Neural progenitor cell (in vitro differentiated cells): ENCODE measurements around the gene AGAP3. TPM values are rescaled to one million over a fixed set of nuclear protein-coding genes. Genes with fewer than 3 reads are reported as not detected.

Source experiments
- DNase-seq: peaks from one replicate; pipeline ENCODE4 v3.0.0-alpha.2; 2016; ENCODE audit warnings: low spot score
- H2AFZ ChIP-seq: fragments of 200-600 bp; sonication (generic); replicated peaks from 2 replicates; pipeline ENCODE4 v1.6.1; 2016; ENCODE audit warnings: antibody characterized with exemption
- H3F3A ChIP-seq: fragments of 200-600 bp; sonication (generic); 2 replicates; pipeline ENCODE4 v1.6.1; 2016; ENCODE audit warnings: antibody characterized with exemption, low read depth
- H3K27ac ChIP-seq: fragments of 200-600 bp; sonication (generic); 2 replicates; pipeline ENCODE4 v1.5.1; 2016; ENCODE audit warnings: mild to moderate bottlenecking
- H3K27me3 ChIP-seq: fragments of 200-600 bp; sonication (generic); 2 replicates; pipeline ENCODE4 v1.6.1; 2016; ENCODE audit warnings: mild to moderate bottlenecking, moderate library complexity
- H3K36me3 ChIP-seq: fragments of 200-600 bp; sonication (generic); 2 replicates; pipeline ENCODE4 v1.5.1; 2016
- H3K4me1 ChIP-seq: fragments of 200-600 bp; sonication (generic); 2 replicates; pipeline ENCODE4 v1.6.1; 2016; ENCODE audit warnings: mixed run types
- H3K4me2 ChIP-seq: fragments of 200-600 bp; sonication (generic); 2 replicates; pipeline ENCODE4 v1.6.1; 2016
- H3K4me3 ChIP-seq: fragments of 200-600 bp; sonication (generic); 2 replicates; pipeline ENCODE4 v1.5.1; 2016
- H3K79me2 ChIP-seq: fragments of 200-600 bp; sonication (generic); 2 replicates; pipeline ENCODE4 v1.6.1; 2016; ENCODE audit warnings: low read depth
- H3K9ac ChIP-seq: fragments of 200-600 bp; sonication (generic); 2 replicates; pipeline ENCODE4 v1.6.1; 2016
- H3K9me3 ChIP-seq: fragments of 200-600 bp; sonication (generic); 2 replicates; pipeline ENCODE4 v1.5.1; 2016; ENCODE audit warnings: low read depth
- H4K20me1 ChIP-seq: fragments of 200-600 bp; sonication (generic); 2 replicates; pipeline ENCODE4 v1.6.1; 2016; ENCODE audit warnings: low read depth
- H3K27ac Mint-ChIP-seq: 3 replicates; pipeline ENCODE4 v1.8.0; 2021; ENCODE audit warnings: mixed read lengths
- H3K27me3 Mint-ChIP-seq: 2 replicates; pipeline ENCODE4 v1.8.0; 2022; ENCODE audit warnings: low read depth, mild to moderate bottlenecking, inconsistent platforms, moderate library complexity, mixed read lengths; ENCODE audit not compliant: insufficient read depth
- H3K36me3 Mint-ChIP-seq: 3 replicates; pipeline ENCODE4 v1.8.0; 2021; ENCODE audit warnings: mixed read lengths
- H3K4me1 Mint-ChIP-seq: 3 replicates; pipeline ENCODE4 v1.8.0; 2021; ENCODE audit warnings: mixed read lengths
- H3K4me3 Mint-ChIP-seq: 3 replicates; pipeline ENCODE4 v1.8.0; 2021; ENCODE audit warnings: mild to moderate bottlenecking, moderate library complexity, mixed read lengths
- H3K9me3 Mint-ChIP-seq: 3 replicates; pipeline ENCODE4 v1.8.0; 2020; ENCODE audit warnings: mixed read lengths
- EZH2 ChIP-seq: fragments of 200-600 bp; sonication (generic); IDR thresholded peaks from 2 replicates; pipeline ENCODE4 v1.6.1; 2017; ENCODE audit warnings: antibody characterized with exemption, mild to moderate bottlenecking, moderate library complexity
- EZH2phosphoT487 ChIP-seq: fragments of 200-600 bp; sonication (generic); IDR thresholded peaks from 2 replicates; pipeline ENCODE4 v1.6.1; 2017; ENCODE audit warnings: antibody characterized with exemption
- total RNA-seq: library from RNA; depleted of rRNA; stranded (reverse); fragments of >200 nt; gene quantifications from 2 replicates; pipeline ENCODE4 v1.2.3, GENCODE V29; 2015; ENCODE audit warnings: low replicate concordance
- TF ChIP-seq, protein P1 (sequence below): fragments of 200-600 bp; sonication (generic); IDR thresholded peaks from 2 replicates; pipeline ENCODE4 v1.5.1; 2017; ENCODE audit warnings: antibody characterized with exemption, mild to moderate bottlenecking

Gene AGAP3
- total RNA-seq, 1 donor from 2014 or later: 38.9 TPM

DNA sequence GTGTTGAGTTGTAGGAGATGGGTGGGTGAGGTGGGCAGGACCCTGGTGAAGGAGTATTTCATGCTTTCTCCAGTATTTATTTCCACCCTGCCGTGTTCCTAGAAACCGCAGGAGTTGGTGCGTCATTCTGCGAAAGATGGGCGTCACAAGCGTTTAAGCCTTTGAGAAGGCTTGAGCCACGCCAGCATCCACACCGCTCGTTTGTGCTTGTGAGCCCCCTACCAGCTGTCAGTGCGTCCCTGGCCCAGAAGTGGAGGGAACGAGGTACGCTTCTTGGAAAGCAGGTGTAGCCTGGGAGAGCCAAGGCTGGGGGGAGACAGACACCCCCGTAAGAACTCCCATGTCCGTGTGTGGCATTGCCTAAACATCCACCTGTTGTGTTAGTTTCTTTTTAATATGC lies 5.7 kb downstream of the AGAP3 start:
- Histone ChIP-seq H3K36me3 (no peaks in the 10 kb centered on the region), H4K20me1 (peaks cover 98% of the 10 kb centered on the region), H3K79me2 (peaks cover 100% of the 10 kb centered on the region), H3K4me3 (no peak overlapping the region), H3K4me1 (peaks cover 28% of the 10 kb centered on the region), H3K4me2 (no peak overlapping the region), H2AFZ (no peak overlapping the region), H3K9ac (no peak overlapping the region), H3F3A (peaks cover 31% of the 10 kb centered on the region), H3K27me3 (peaks cover 11% of the 10 kb centered on the region), H3K27ac (no peak overlapping the region), H3K9me3 (no peaks in the 10 kb centered on the region)
- peaks cover 27% of the 10 kb centered on the region for H3K4me1 Mint-ChIP-seq
- DNase-seq: no peak
- H3K4me3 Mint-ChIP-seq: no peak overlapping the region
- H3K9me3 Mint-ChIP-seq: no peaks in the 10 kb centered on the region
- H3K27ac Mint-ChIP-seq: no peak overlapping the region
- TF ChIP-seq EZH2phosphoT487: no peak
- TF ChIP-seq EZH2: no peak
- TF ChIP-seq, protein P1, sequence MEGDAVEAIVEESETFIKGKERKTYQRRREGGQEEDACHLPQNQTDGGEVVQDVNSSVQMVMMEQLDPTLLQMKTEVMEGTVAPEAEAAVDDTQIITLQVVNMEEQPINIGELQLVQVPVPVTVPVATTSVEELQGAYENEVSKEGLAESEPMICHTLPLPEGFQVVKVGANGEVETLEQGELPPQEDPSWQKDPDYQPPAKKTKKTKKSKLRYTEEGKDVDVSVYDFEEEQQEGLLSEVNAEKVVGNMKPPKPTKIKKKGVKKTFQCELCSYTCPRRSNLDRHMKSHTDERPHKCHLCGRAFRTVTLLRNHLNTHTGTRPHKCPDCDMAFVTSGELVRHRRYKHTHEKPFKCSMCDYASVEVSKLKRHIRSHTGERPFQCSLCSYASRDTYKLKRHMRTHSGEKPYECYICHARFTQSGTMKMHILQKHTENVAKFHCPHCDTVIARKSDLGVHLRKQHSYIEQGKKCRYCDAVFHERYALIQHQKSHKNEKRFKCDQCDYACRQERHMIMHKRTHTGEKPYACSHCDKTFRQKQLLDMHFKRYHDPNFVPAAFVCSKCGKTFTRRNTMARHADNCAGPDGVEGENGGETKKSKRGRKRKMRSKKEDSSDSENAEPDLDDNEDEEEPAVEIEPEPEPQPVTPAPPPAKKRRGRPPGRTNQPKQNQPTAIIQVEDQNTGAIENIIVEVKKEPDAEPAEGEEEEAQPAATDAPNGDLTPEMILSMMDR: no peak
- peaks cover 4% of the 10 kb centered on the region for H3K36me3 Mint-ChIP-seq
- peaks cover 11% of the 10 kb centered on the region for H3K27me3 Mint-ChIP-seq

DNA sequence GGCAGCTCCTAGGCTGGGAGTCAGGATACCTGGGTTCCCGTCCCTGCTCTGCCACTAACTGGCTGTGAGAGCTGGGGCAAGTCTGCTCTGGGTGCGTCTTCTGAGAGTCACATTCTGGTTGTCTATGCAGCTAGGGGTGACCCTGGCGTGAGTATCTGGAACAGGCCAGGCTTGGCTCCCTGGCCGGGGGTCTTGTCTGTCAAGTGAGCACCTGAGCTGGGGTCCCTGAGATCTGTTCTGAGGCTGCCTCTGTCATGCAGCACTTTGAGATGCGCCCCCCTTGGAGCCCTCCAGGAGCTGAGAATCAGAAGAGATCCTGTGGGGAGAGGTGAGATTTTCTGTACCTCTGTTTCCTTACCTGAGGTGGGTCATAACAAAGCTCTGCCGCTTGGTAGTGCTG lies 7.5 kb downstream of the AGAP3 start:
- Histone ChIP-seq H3K4me2 (no peak overlapping the region), H3K36me3 (no peaks in the 10 kb centered on the region), H3K9me3 (no peaks in the 10 kb centered on the region), H3K27ac (no peak overlapping the region), H3K4me1 (peaks cover 17% of the 10 kb centered on the region), H2AFZ (no peak overlapping the region), H3K27me3 (no peaks in the 10 kb centered on the region), H3K4me3 (no peak overlapping the region), H3K79me2 (peaks cover 100% of the 10 kb centered on the region), H3F3A (peaks cover 17% of the 10 kb centered on the region), H4K20me1 (peaks cover 86% of the 10 kb centered on the region), H3K9ac (no peak overlapping the region)
- Mint-ChIP-seq H3K4me3 (no peak overlapping the region), H3K4me1 (peaks cover 18% of the 10 kb centered on the region), H3K9me3 (no peaks in the 10 kb centered on the region), H3K27ac (no peak overlapping the region), H3K36me3 (peaks cover 9% of the 10 kb centered on the region), H3K27me3 (peaks cover 13% of the 10 kb centered on the region)
- no peak for DNase-seq
- TF ChIP-seq, protein P1: no peak
- TF ChIP-seq EZH2phosphoT487: no peak
- no peak for TF ChIP-seq EZH2

DNA sequence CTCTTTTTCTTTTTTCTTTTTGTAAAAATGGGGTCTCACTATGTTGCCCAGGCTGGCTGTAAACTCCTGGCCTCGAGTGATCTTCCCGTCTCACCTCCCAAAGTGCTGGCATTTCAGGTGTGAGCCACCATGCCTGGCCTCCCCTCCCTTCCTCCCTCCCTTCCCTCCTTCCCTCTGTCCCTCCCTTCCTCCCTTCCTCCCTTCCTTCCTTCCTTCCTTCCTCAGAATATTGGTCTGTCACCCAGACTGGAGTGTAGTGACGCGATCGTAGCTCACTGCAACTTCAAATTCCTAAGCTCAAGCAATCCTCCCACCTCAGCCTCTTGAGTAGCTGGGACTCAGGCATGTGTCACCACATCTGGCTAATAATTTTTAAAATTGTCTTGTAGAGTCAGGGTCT lies 8.4 kb downstream of the AGAP3 start:
- Mint-ChIP-seq H3K36me3 (peaks cover 7% of the 10 kb centered on the region), H3K4me1 (peaks cover 9% of the 10 kb centered on the region), H3K27ac (no peak overlapping the region), H3K27me3 (peaks cover 10% of the 10 kb centered on the region), H3K9me3 (no peaks in the 10 kb centered on the region), H3K4me3 (no peak overlapping the region)
- Histone ChIP-seq H3K4me3 (no peak overlapping the region), H4K20me1 (peaks cover 82% of the 10 kb centered on the region), H3F3A (peaks cover 8% of the 10 kb centered on the region), H3K4me1 (peaks cover 7% of the 10 kb centered on the region), H2AFZ (no peak overlapping the region), H3K9ac (no peak overlapping the region), H3K79me2 (peaks cover 97% of the 10 kb centered on the region), H3K27me3 (no peaks in the 10 kb centered on the region), H3K4me2 (no peak overlapping the region), H3K9me3 (no peaks in the 10 kb centered on the region), H3K36me3 (no peaks in the 10 kb centered on the region), H3K27ac (no peak overlapping the region)
- no peak for TF ChIP-seq EZH2phosphoT487
- TF ChIP-seq EZH2: no peak
- TF ChIP-seq, protein P1: no peak
- no peak for DNase-seq
